ENCODE results near the gene SH3RF1.

DNA sequence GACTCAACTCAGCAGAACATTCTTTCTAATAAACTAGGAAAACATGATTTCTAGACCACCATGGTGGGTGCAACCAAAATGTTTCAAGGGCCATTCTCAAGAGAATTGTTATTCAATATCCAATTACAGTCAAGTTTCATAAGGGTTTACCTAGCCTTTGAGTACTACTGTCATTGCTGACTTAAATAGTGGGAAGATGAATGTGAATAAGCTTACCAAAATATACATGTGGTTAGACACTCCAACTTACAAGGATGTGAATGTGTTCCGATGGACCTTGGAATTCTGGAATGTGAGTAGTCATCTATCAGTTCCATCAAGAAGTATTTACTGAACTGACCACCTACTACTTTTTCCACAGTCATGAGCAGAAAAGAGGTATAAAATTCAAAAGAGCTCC, 16.9 kb downstream of the SH3RF1 start:
- TF ChIP-seq, protein P1, sequence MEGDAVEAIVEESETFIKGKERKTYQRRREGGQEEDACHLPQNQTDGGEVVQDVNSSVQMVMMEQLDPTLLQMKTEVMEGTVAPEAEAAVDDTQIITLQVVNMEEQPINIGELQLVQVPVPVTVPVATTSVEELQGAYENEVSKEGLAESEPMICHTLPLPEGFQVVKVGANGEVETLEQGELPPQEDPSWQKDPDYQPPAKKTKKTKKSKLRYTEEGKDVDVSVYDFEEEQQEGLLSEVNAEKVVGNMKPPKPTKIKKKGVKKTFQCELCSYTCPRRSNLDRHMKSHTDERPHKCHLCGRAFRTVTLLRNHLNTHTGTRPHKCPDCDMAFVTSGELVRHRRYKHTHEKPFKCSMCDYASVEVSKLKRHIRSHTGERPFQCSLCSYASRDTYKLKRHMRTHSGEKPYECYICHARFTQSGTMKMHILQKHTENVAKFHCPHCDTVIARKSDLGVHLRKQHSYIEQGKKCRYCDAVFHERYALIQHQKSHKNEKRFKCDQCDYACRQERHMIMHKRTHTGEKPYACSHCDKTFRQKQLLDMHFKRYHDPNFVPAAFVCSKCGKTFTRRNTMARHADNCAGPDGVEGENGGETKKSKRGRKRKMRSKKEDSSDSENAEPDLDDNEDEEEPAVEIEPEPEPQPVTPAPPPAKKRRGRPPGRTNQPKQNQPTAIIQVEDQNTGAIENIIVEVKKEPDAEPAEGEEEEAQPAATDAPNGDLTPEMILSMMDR (IDR thresholded peaks at IDR 0.05; ENCODE audit: low read depth, low read length), result no peak
- TF ChIP-seq POLR2A (IDR thresholded peaks at IDR 0.05; ENCODE audit: extremely low read depth, insufficient read length), result no peak
- TF ChIP-seq, protein P2, sequence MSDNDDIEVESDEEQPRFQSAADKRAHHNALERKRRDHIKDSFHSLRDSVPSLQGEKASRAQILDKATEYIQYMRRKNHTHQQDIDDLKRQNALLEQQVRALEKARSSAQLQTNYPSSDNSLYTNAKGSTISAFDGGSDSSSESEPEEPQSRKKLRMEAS (IDR thresholded peaks at IDR 0.05; ENCODE audit: low read depth, low read length), result no peak
- no peak for TF ChIP-seq MYC (IDR thresholded peaks at IDR 0.05; ENCODE audit: low read depth, low read length)

All from NB4 (cell line).